IMR-90 (cell line): Measurements from ENCODE around the gene FOXC1. TPM values are rescaled to one million over a fixed set of nuclear protein-coding genes. Genes with fewer than 3 reads are reported as not detected.
A peak's percentile ranks its signal among the peaks of the same experiment; 100 is the strongest.

ENCODE experiments used
- ATAC-seq: fragments of 200-7000 bp; cut with Tn5 transposase; 2 replicates; pipeline ENCODE4 v1.9.1; 2020; ENCODE audit warnings: low read depth, mild to moderate bottlenecking, moderate library complexity
- BruUV-seq: library from RNA; stranded (reverse); fragments of 400-500 nt; replicated peaks from 2 replicates; lab custom pipeline; 2021; lab: Mats Ljungman, UMichigan
- CTCF ChIA-PET: fragments of 300-600 bp; formaldehyde crosslinking; extraction: SDS; loops from one replicate; lab custom pipeline; 2021; ENCODE audit warnings: antibody characterized with exemption; lab: Yijun Ruan, JAX
- POLR2A ChIA-PET: fragments of 300-600 bp; sonication (Branson Sonifier 250); formaldehyde crosslinking; loops from one replicate; lab custom pipeline; 2022; ENCODE audit warnings: antibody characterized with exemption; ENCODE audit not compliant: unreplicated experiment; lab: Charles Lee
- DNase-seq: peaks from one replicate; pipeline ENCODE4 v3.0.0; 2013
- H2AFZ ChIP-seq: replicated peaks from 2 replicates; pipeline ENCODE3; 2013; ENCODE audit warnings: low read length, mild to moderate bottlenecking; ENCODE audit not compliant: poor library complexity
- H2AK5ac ChIP-seq: 2 replicates; pipeline ENCODE4 v1.6.1; 2013; ENCODE audit warnings: low read depth, low read length, inconsistent platforms
- H2AK9ac ChIP-seq: replicated peaks from 2 replicates; pipeline ENCODE3; 2013; ENCODE audit warnings: mild to moderate bottlenecking, low read depth, low read length, moderate library complexity; ENCODE audit not compliant: poor library complexity
- H2BK120ac ChIP-seq: 2 replicates; pipeline ENCODE4 v1.6.1; 2013; ENCODE audit warnings: low read depth, low read length, inconsistent platforms
- H2BK15ac ChIP-seq: 3 replicates; pipeline ENCODE4 v1.6.1; 2013; ENCODE audit warnings: low read depth, low read length, inconsistent platforms
- H2BK20ac ChIP-seq: 2 replicates; pipeline ENCODE4 v1.6.1; 2013; ENCODE audit warnings: low read depth, mild to moderate bottlenecking, inconsistent platforms, low read length, moderate library complexity
- H2BK5ac ChIP-seq: 2 replicates; pipeline ENCODE4 v1.6.1; 2013; ENCODE audit warnings: mild to moderate bottlenecking, low read depth, low read length, inconsistent platforms; ENCODE audit not compliant: poor library complexity, severe bottlenecking
- H3K14ac ChIP-seq: replicated peaks from 2 replicates; pipeline ENCODE4 v1.6.1; 2013; ENCODE audit warnings: low read depth, low read length, inconsistent platforms
- H3K18ac ChIP-seq: 2 replicates; pipeline ENCODE4 v1.6.1; 2013; ENCODE audit warnings: low read depth, low read length, control low read depth
- H3K23ac ChIP-seq: 2 replicates; pipeline ENCODE4 v1.6.1; 2013; ENCODE audit warnings: low read depth, low read length, inconsistent platforms
- H3K27ac ChIP-seq: 2 replicates; pipeline ENCODE4 v1.5.1; 2013; ENCODE audit warnings: mild to moderate bottlenecking, control low read depth, low read length; ENCODE audit not compliant: insufficient read depth
- H3K27me3 ChIP-seq: 2 replicates; pipeline ENCODE4 v1.6.1; 2013; ENCODE audit warnings: low read length; ENCODE audit not compliant: control insufficient read depth, insufficient read depth
- H3K36me3 ChIP-seq: 2 replicates; pipeline ENCODE4 v1.6.1; 2013; ENCODE audit warnings: low read length, mixed read lengths; ENCODE audit not compliant: control insufficient read depth, insufficient read depth
- H3K4ac ChIP-seq: 2 replicates; pipeline ENCODE4 v1.6.1; 2013; ENCODE audit warnings: low read depth, low read length, inconsistent platforms
- H3K4me1 ChIP-seq: 2 replicates; pipeline ENCODE4 v1.6.1; 2013; ENCODE audit warnings: low read length, mixed read lengths; ENCODE audit not compliant: control insufficient read depth, insufficient read depth
- H3K4me2 ChIP-seq: 2 replicates; pipeline ENCODE4 v1.6.1; 2013; ENCODE audit warnings: low read depth, mild to moderate bottlenecking, control low read depth, low read length, moderate library complexity
- H3K4me3 ChIP-seq: 2 replicates; pipeline ENCODE4 v1.5.1; 2013; ENCODE audit warnings: low read depth, mild to moderate bottlenecking, control low read depth, low read length, moderate library complexity; ENCODE audit not compliant: insufficient read depth
- H3K56ac ChIP-seq: 2 replicates; pipeline ENCODE4 v1.6.1; 2013; ENCODE audit warnings: low read length, inconsistent platforms; ENCODE audit not compliant: insufficient read depth; ENCODE audit errors: extremely low read depth
- H3K79me1 ChIP-seq, 2 experiments: 2 replicates each; pipeline ENCODE4 v1.6.1; 2013; ENCODE audit warnings: low read length in 2 of 2, inconsistent platforms in 1 of 2, low read depth in 1 of 2
- H3K9ac ChIP-seq: 2 replicates; pipeline ENCODE4 v1.6.1; 2013; ENCODE audit warnings: low read depth, low read length, control low read depth
- H3K9me1 ChIP-seq: 2 replicates; pipeline ENCODE4 v1.6.1; 2013; ENCODE audit warnings: low read length, inconsistent platforms; ENCODE audit not compliant: insufficient read depth
- H3K9me3 ChIP-seq: 2 replicates; pipeline ENCODE4 v1.6.1; 2013; ENCODE audit warnings: low read length; ENCODE audit not compliant: control insufficient read depth, insufficient read depth
- H4K20me1 ChIP-seq: 2 replicates; pipeline ENCODE4 v1.6.1; 2013; ENCODE audit warnings: low read length, inconsistent platforms; ENCODE audit not compliant: insufficient read depth
- H4K5ac ChIP-seq: 2 replicates; pipeline ENCODE4 v1.6.1; 2013; ENCODE audit warnings: mild to moderate bottlenecking, low read depth, low read length, control low read depth
- H4K8ac ChIP-seq, 2 experiments: 2 replicates each; pipeline ENCODE4 v1.6.1; 2013; ENCODE audit warnings: low read depth in 2 of 2, low read length in 2 of 2, control low read depth in 1 of 2, inconsistent platforms in 1 of 2
- H4K91ac ChIP-seq: 2 replicates; pipeline ENCODE4 v1.6.1; 2013; ENCODE audit warnings: low read depth, low read length, inconsistent platforms; ENCODE audit not compliant: insufficient read depth
- FOS ChIP-seq: fragments of 150-350 bp; IDR thresholded peaks from 2 replicates; pipeline ENCODE4 v1.6.1; 2016; ENCODE audit warnings: low read depth, low read length
- MAFK ChIP-seq: IDR thresholded peaks from 2 replicates; pipeline ENCODE4 v1.6.1; 2012; ENCODE audit warnings: low read depth, low read length, improper control_type of control experiment
- MAZ ChIP-seq: IDR thresholded peaks from 2 replicates; pipeline ENCODE4 v1.6.1; 2012; ENCODE audit warnings: low read depth, mild to moderate bottlenecking, low read length, improper control_type of control experiment, moderate library complexity, borderline replicate concordance
- RCOR1 ChIP-seq: IDR thresholded peaks from 2 replicates; pipeline ENCODE4 v1.6.1; 2012; ENCODE audit warnings: mild to moderate bottlenecking, low read length, improper control_type of control experiment; ENCODE audit not compliant: insufficient replicate concordance
- RFX5 ChIP-seq: IDR thresholded peaks from 2 replicates; pipeline ENCODE4 v1.8.0; 2012; ENCODE audit warnings: low read depth, mild to moderate bottlenecking, low read length, moderate library complexity
- WGBS, 2 experiments: methylation state at CpG; one replicate each; pipeline versions ENCODE4 v1.1.5 to v1.1.7; 2013; ENCODE audit warnings: missing lambda C conversion rate in 2 of 2; ENCODE audit not compliant: insufficient read length in 1 of 2; ENCODE audit errors: extremely low coverage in 2 of 2; 5-methylcytosine and 5-hydroxymethylcytosine counted together
- dilution Hi-C: fragments of 300-500 bp; cut with HindIII; formaldehyde crosslinking; loops from one replicate; pipeline ENCODE4 v1.14.3; 2018; ENCODE audit warnings: low sequenced_read_pairs; ENCODE audit not compliant: unreplicated experiment
- in situ Hi-C: fragments of 300-500 bp; cut with MboI; formaldehyde crosslinking; loops from 3 replicates; pipeline ENCODE4 v1.14.3; 2019; ENCODE audit warnings: low sequenced_read_pairs, inconsistent platforms, mixed read lengths
- intact Hi-C: fragments of 100-400 bp; cut with micrococcal nuclease; formaldehyde crosslinking; loops from 2 replicates; pipeline ENCODE4 v1.10.0; 2022
- polyA plus RNA-seq, 3 experiments: library from polyadenylated mRNA; depleted of rRNA; stranded (reverse); fragments of >200 nt; gene quantifications; 2 replicates each; pipeline ENCODE4 v1.2.3, GENCODE V29; 2012; ENCODE audit warnings: low replicate concordance in 1 of 3
- total RNA-seq: library from RNA; depleted of rRNA; stranded (reverse); fragments of >200 nt; gene quantifications from 2 replicates; pipeline ENCODE4 v1.2.3, GENCODE V29; 2012

The FOXC1 gene
- total and polyA plus RNA-seq, 2 of the 4 experiments (the other 2 are of a cell fraction): 1.3 to 4.0 TPM

GRCh38 chr6:1606780-1607515 lies 2.8 kb upstream of the FOXC1 start (continued):
- no peak for TF ChIP-seq RFX5
- no peak for TF ChIP-seq RCOR1
- no peak for TF ChIP-seq MAZ

DNA sequence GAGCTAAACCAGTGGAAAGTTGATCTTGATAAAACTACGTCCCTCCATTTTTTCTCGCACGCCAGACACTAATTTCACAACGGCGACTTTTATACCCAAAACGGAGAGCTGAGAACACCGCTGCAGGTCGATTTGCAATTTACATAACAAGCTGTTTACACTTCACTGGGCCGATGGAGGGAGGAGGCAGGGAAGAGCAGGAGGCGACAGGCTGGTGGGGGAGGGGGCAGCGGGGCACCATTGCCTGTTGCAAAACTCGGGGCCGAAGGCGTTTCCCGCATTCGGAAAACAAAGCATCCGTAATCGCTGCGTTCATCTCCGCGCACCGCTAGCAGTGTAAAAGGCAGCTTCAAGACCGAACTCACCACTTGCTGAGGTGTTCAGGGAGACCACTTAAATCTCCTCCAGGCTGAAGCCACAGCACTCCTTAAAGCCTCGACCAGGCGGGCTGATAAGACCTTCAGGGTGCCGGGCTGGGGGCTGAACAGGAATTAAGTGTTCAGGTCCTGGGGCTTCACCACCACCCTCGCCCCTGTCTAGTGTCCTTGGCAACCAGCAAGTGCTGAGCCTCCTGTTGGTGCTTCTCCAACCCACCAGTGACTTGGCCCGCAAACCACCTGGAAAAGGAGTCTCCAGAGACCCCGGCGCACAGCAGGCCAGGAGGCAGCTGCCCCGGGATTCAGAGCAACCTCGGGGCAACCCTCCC lies 2.0 kb upstream of the FOXC1 start:
- Histone ChIP-seq H3K27me3 (peaks cover 29% of the 10 kb centered on the region), H3K4me2 (no peak overlapping the region), H3K27ac (no peak overlapping the region), H3K9ac (no peak overlapping the region), H4K5ac (no peak overlapping the region), H3K4me3 (no peak overlapping the region), H4K20me1 (peaks cover 11% of the 10 kb centered on the region), H4K8ac (no peak overlapping the region), H3K36me3 (peaks cover 5% of the 10 kb centered on the region), H3K79me1 (peaks cover 0 to 8% of the 10 kb centered on the region in 2 experiments; a peak in 2 of 4 replicates), H3K56ac (no peak overlapping the region), H3K9me1 (no peaks in the 10 kb centered on the region), H4K91ac (no peak overlapping the region), H3K23ac (no peak overlapping the region), H3K9me3 (peaks cover 7% of the 10 kb centered on the region; the same call in 1 of the 2 replicates), H2BK5ac (no peak overlapping the region), H2BK120ac (no peak overlapping the region), H3K4ac (no peak overlapping the region), H3K14ac (no peak overlapping the region), H3K18ac (no peak overlapping the region), H2AK9ac (no peak overlapping the region), H2BK15ac (no peak overlapping the region), H2AK5ac (0 out of 2 replicates have a peak overlapping the region, but pooled peaks have one; percentile 9), H3K4me1 (peaks cover 2% of the 10 kb centered on the region; the same call in 1 of the 2 replicates), H2BK20ac (no peak overlapping the region), H2AFZ (peak overlapping the region; percentile 18)
- ChIA-PET POLR2A (no interaction called here), CTCF (interaction anchor here (0.8 to 3.2 kb wide), 3 partner anchors 497 to 842 kb away, joined by 3 to 9 read pairs (median 3); no protein-coding TSS in a partner anchor)
- dilution Hi-C loops (no loop called here), in situ Hi-C loops (loop anchor here (10.0 kb wide), 1 partner anchor 577 kb away; no protein-coding TSS in a partner anchor), intact Hi-C loops (no loop called here)
- ATAC-seq: no peak
- BruUV-seq: no TSS peak
- 53% methylated on average over 16 of the region's 32 CpGs; no CpG with 5 or more reads in 1 of the 2 experiments for WGBS, 2 experiments
- TF ChIP-seq FOS (no peak), RCOR1 (no peak), MAFK (no peak)
- DNase-seq: no peak
